HCT116 (cell line): ENCODE data around the gene SPIN2A. TPM values are rescaled to one million over a fixed set of nuclear protein-coding genes. Genes with fewer than 3 reads are reported as not detected.
"Not testable (repeated sequence)": the region's sequence is repeated elsewhere in the genome, so short reads cannot be mapped to it uniquely, and the experiment has no call there.

Source experiments
- ATAC-seq: fragments of 200-7000 bp; cut with Tn5 transposase; 2 replicates; pipeline ENCODE4 v1.9.1; 2020; ENCODE audit warnings: mild to moderate bottlenecking, moderate library complexity
- BruUV-seq: library from RNA; stranded (reverse); fragments of 400-500 nt; replicated peaks from 2 replicates; lab custom pipeline; 2021; lab: Mats Ljungman, UMichigan
- CTCF ChIA-PET: fragments of 300-600 bp; sonication (Branson Sonifier 250); formaldehyde crosslinking; loops from one replicate; lab custom pipeline; 2021; ENCODE audit warnings: antibody characterized with exemption; lab: Charles Lee
- POLR2A ChIA-PET: fragments of 300-600, 350-600 bp; sonication (Branson Sonifier 250); formaldehyde crosslinking; loops from one replicate; lab custom pipeline; 2021; ENCODE audit warnings: antibody characterized with exemption; lab: Charles Lee
- RAD21 ChIA-PET, 2 experiments: fragments of 300-600 bp; sonication (Branson Sonifier 250); formaldehyde crosslinking; loops; one replicate each; lab custom pipeline; 2023; ENCODE audit warnings: low total read pairs in 2 of 2; ENCODE audit not compliant: uncharacterized antibody in 2 of 2, unreplicated experiment in 2 of 2, low non-redundant PET in 1 of 2; lab: Charles Lee
- DNase-seq: peaks from one replicate; pipeline ENCODE4 v3.0.0-alpha.2; 2010; ENCODE audit warnings: low read depth, low spot score
- H2AFZ ChIP-seq: fragments of 200-600 bp; shearing (Covaris generic), sonication (generic); 2 replicates; pipeline ENCODE4 v1.6.1; 2017; ENCODE audit warnings: low read depth, mixed run types, mixed read lengths, antibody characterized with exemption, low read length; ENCODE audit not compliant: poor library complexity, severe bottlenecking
- H3K27ac ChIP-seq: 2 replicates; pipeline ENCODE4 v1.5.1; 2012; ENCODE audit warnings: low read depth, low read length
- H3K27me3 ChIP-seq: fragments of 200-600 bp; sonication (generic); 2 replicates; pipeline ENCODE4 v1.6.1; 2016; ENCODE audit warnings: mixed run types, low read length, mixed read lengths; ENCODE audit not compliant: insufficient read depth
- H3K36me3 ChIP-seq, 2 experiments: fragments of 200-500 bp in 1 of 2; fragments of 200-600 bp in 1 of 2; sonication (Bioruptor generic) in 1 of 2; sonication (generic) in 1 of 2; 2 replicates each; pipeline versions ENCODE4 v1.5.1 to v1.6.1; 2014 to 2016; ENCODE audit warnings: low read length in 2 of 2, inconsistent platforms in 1 of 2, mixed read lengths in 1 of 2, mixed run types in 1 of 2; ENCODE audit not compliant: insufficient read depth in 2 of 2, control insufficient read depth in 1 of 2
- H3K4me1 ChIP-seq, 2 experiments: fragments of 200-600 bp in 1 of 2; sonication (generic) in 1 of 2; 2 replicates each; pipeline versions ENCODE4 v1.5.1 to v1.6.1; 2012 to 2017; ENCODE audit warnings: low read length in 2 of 2, inconsistent platforms in 1 of 2, mild to moderate bottlenecking in 1 of 2, mixed read lengths in 1 of 2, mixed run types in 1 of 2, moderate library complexity in 1 of 2; ENCODE audit not compliant: insufficient read depth in 2 of 2, control insufficient read depth in 1 of 2
- H3K4me2 ChIP-seq: fragments of 200-600 bp; sonication (generic); 2 replicates; pipeline ENCODE4 v1.6.1; 2017; ENCODE audit warnings: mixed run types, low read length, mixed read lengths
- H3K4me3 ChIP-seq, 2 experiments: fragments of 200-600 bp in 1 of 2; sonication (generic) in 1 of 2; replicated peaks in 1 of 2; 2 replicates each; pipeline ENCODE4 v1.5.1; 2011 to 2016; ENCODE audit warnings: low read length in 2 of 2, control low read depth in 1 of 2, low read depth in 1 of 2, mild to moderate bottlenecking in 1 of 2, mixed read lengths in 1 of 2, mixed run types in 1 of 2
- H3K79me2 ChIP-seq: fragments of 200-600 bp; sonication (generic); 2 replicates; pipeline ENCODE4 v1.6.1; 2017; ENCODE audit warnings: mild to moderate bottlenecking, mixed run types, low read length, moderate library complexity, mixed read lengths; ENCODE audit not compliant: insufficient read depth
- H3K9ac ChIP-seq: fragments of 200-600 bp; sonication (generic); 2 replicates; pipeline ENCODE4 v1.6.1; 2016; ENCODE audit warnings: low read length, mixed read lengths
- H3K9me2 ChIP-seq: fragments of 200-600 bp; sonication (generic), shearing (Covaris generic); 2 replicates; pipeline ENCODE4 v1.6.1; 2017; ENCODE audit warnings: mixed run types, mild to moderate bottlenecking, moderate library complexity; ENCODE audit not compliant: insufficient read depth
- H3K9me3 ChIP-seq, 2 experiments: fragments of 200-500 bp in 1 of 2; fragments of 200-600 bp in 1 of 2; sonication (Bioruptor generic) in 1 of 2; sonication (generic) in 1 of 2; 2 replicates each; pipeline ENCODE4 v1.6.1; 2014 to 2017; ENCODE audit warnings: low read length in 2 of 2, mixed read lengths in 2 of 2, inconsistent platforms in 1 of 2, low read depth in 1 of 2, mild to moderate bottlenecking in 1 of 2, mixed run types in 1 of 2, moderate library complexity in 1 of 2; ENCODE audit not compliant: control insufficient read depth in 1 of 2, insufficient read depth in 1 of 2
- H4K20me1 ChIP-seq: fragments of 200-600 bp; sonication (generic), shearing (Covaris generic); 2 replicates; pipeline ENCODE4 v1.6.1; 2017; ENCODE audit warnings: mixed run types, mild to moderate bottlenecking, moderate library complexity; ENCODE audit not compliant: insufficient read depth
- ATF3 ChIP-seq: IDR thresholded peaks from 2 replicates; pipeline ENCODE4 v1.6.1; 2012
- EGR1 ChIP-seq: IDR thresholded peaks from 2 replicates; pipeline ENCODE4 v1.6.1; 2012; ENCODE audit warnings: low read depth
- ELF1 ChIP-seq: IDR thresholded peaks from 2 replicates; pipeline ENCODE4 v1.6.1; 2012; ENCODE audit warnings: low read depth, borderline replicate concordance
- EZH2phosphoT487 ChIP-seq: fragments of 200-600 bp; IDR thresholded peaks from 2 replicates; pipeline ENCODE4 v1.6.1; 2018; ENCODE audit warnings: antibody characterized with exemption, borderline replicate concordance
- FOSL1 ChIP-seq: IDR thresholded peaks from 2 replicates; pipeline ENCODE4 v1.6.1; 2012; ENCODE audit warnings: low read depth
- RAD21 ChIP-seq: IDR thresholded peaks from 2 replicates; pipeline ENCODE4 v1.6.1; 2012; ENCODE audit warnings: low read depth, mild to moderate bottlenecking
- SIN3A ChIP-seq: IDR thresholded peaks from 2 replicates; pipeline ENCODE4 v1.6.1; 2012; ENCODE audit warnings: low read depth
- SRF ChIP-seq: IDR thresholded peaks from 2 replicates; pipeline ENCODE4 v1.6.1; 2012; ENCODE audit warnings: low read depth
- ZNF274 ChIP-seq: fragments of 200-500 bp; sonication (Bioruptor generic); IDR thresholded peaks from 2 replicates; pipeline ENCODE4 v1.6.1; 2014; ENCODE audit warnings: mild to moderate bottlenecking, low read depth, low read length, inconsistent platforms
- intact Hi-C: fragments of 100-400 bp; cut with micrococcal nuclease; formaldehyde crosslinking; loops from 2 replicates; pipeline ENCODE4 v1.10.0; 2022
- total RNA-seq: library from RNA; stranded (reverse); gene quantifications from one replicate; pipeline ENCODE4 v1.2.1, GENCODE V29; 2021; ENCODE audit not compliant: unreplicated experiment
- TF ChIP-seq, protein P1 (sequence below): IDR thresholded peaks from 2 replicates; pipeline ENCODE4 v1.6.1; 2012
- TF ChIP-seq, protein P2 (sequence below), 3 experiments: fragments of 200-600 bp in 1 of 3; sonication (generic) in 1 of 3; IDR thresholded peaks in 2 of 3; conservative IDR thresholded peaks in 1 of 3; 2 replicates each; pipeline ENCODE4 v1.5.1; 2012 to 2017; ENCODE audit warnings: low read depth in 2 of 3, low read length in 2 of 3, antibody characterized with exemption in 1 of 3, borderline replicate concordance in 1 of 3, control low read depth in 1 of 3, mild to moderate bottlenecking in 1 of 3, mixed read lengths in 1 of 3, mixed run types in 1 of 3, moderate library complexity in 1 of 3; ENCODE audit not compliant: insufficient read depth in 1 of 3

The SPIN2A gene
- total RNA-seq, 1 experiment from 2014 or later = 0.54 TPM

- ATAC-seq, BruUV-seq, H4K20me1 ChIP-seq, H3K4me1 ChIP-seq, H3K9ac ChIP-seq, H3K36me3 ChIP-seq, H2AFZ ChIP-seq, H3K9me3 ChIP-seq, intact Hi-C loops, H3K4me2 ChIP-seq, RAD21 ChIA-PET, DNase-seq, H3K79me2 ChIP-seq, H3K4me3 ChIP-seq, H3K9me2 ChIP-seq, H3K27ac ChIP-seq, CTCF ChIA-PET, POLR2A ChIA-PET, H3K27me3 ChIP-seq: not testable (repeated sequence)
Observed at GRCh38 chrX:57136589-57136988, 608 bp downstream of the SPIN2A start.

- TF ChIP-seq FOSL1 (no peak), EZH2phosphoT487 (no peak), ZNF274 (no peak), RAD21 (no peak), ATF3 (no peak), EGR1 (no peak), SRF (no peak), ELF1 (no peak), SIN3A (no peak)
- TF ChIP-seq, protein P1, sequence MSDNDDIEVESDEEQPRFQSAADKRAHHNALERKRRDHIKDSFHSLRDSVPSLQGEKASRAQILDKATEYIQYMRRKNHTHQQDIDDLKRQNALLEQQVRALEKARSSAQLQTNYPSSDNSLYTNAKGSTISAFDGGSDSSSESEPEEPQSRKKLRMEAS = no peak
- TF ChIP-seq, protein P2, sequence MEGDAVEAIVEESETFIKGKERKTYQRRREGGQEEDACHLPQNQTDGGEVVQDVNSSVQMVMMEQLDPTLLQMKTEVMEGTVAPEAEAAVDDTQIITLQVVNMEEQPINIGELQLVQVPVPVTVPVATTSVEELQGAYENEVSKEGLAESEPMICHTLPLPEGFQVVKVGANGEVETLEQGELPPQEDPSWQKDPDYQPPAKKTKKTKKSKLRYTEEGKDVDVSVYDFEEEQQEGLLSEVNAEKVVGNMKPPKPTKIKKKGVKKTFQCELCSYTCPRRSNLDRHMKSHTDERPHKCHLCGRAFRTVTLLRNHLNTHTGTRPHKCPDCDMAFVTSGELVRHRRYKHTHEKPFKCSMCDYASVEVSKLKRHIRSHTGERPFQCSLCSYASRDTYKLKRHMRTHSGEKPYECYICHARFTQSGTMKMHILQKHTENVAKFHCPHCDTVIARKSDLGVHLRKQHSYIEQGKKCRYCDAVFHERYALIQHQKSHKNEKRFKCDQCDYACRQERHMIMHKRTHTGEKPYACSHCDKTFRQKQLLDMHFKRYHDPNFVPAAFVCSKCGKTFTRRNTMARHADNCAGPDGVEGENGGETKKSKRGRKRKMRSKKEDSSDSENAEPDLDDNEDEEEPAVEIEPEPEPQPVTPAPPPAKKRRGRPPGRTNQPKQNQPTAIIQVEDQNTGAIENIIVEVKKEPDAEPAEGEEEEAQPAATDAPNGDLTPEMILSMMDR (IDR thresholded peaks at IDR 0.05 in 2 of 3, conservative IDR thresholded peaks at IDR 0.05 in 1 of 3; ENCODE audit: borderline replicate concordance in 1 of 3, insufficient read depth in 1 of 3, low read depth in 2 of 3, low read length in 2 of 3) = no peak
- Histone ChIP-seq H3K27me3 (no peaks in the 10 kb centered on the region), H3K4me2 (no peak overlapping the region), H3K4me1 (no peaks in the 10 kb centered on the region), H2AFZ (no peak overlapping the region), H3K4me3 (no peak overlapping the region), H3K9ac (no peak overlapping the region), H4K20me1 (no peaks in the 10 kb centered on the region), H3K79me2 (no peaks in the 10 kb centered on the region), H3K9me3 (no peaks in the 10 kb centered on the region), H3K27ac (no peak overlapping the region), H3K9me2 (no peaks in the 10 kb centered on the region), H3K36me3 (no peaks in the 10 kb centered on the region)
- ChIA-PET RAD21 (no interaction called here), POLR2A (no interaction called here), CTCF (no interaction called here)
- BruUV-seq = no TSS peak
- intact Hi-C loops = no loop called here
- no peak for DNase-seq
- no peak for ATAC-seq
Observed at GRCh38 chrX:57135287-57135686, 1.9 kb downstream of the SPIN2A start.
